ENCODE data around the gene ZBTB42. TPM values are rescaled to one million over a fixed set of nuclear protein-coding genes. Genes with fewer than 3 reads are reported as not detected.
A peak's percentile ranks its signal among the peaks of the same experiment; 100 is the strongest.

ZBTB42 gene
- total RNA-seq, 1 experiment from 2014 or later: 16.5 TPM

GRCh38 chr14:104770072-104770579 lies 30.8 kb upstream of the ZBTB42 start:
- intact Hi-C loops (cut with micrococcal nuclease; ENCODE audit: unreplicated experiment): no loop called here
- H3K4me3 ChIP-seq (ENCODE audit: low read depth in 2 of 2, low read length in 2 of 2): no peak overlapping the region
- ATAC-seq (no peak), DNase-seq (ENCODE audit: low read depth, low spot score) (no peak)
- H3K9me3 ChIP-seq (ENCODE audit: control insufficient read depth, insufficient read depth, low read depth, low read length): no peaks in the 10 kb centered on the region
- BruUV-seq (replicated peaks): no TSS peak
- in situ Hi-C loops (cut with HindIII; ENCODE audit: low pct_unique_long_range_greater_than_20kb, low sequenced_read_pairs): no loop called here
- H3K4me1 ChIP-seq (ENCODE audit: control insufficient read depth, insufficient read depth, low read length): peaks cover 18% of the 10 kb centered on the region
- TF ChIP-seq REST (IDR thresholded peaks at IDR 0.05; ENCODE audit: insufficient read depth in 1 of 2, low read depth in 2 of 2, low read length in 1 of 2) (no peak), SIN3A (IDR thresholded peaks at IDR 0.05; ENCODE audit: borderline replicate concordance, insufficient read depth, low read depth, low read length) (no peak), POLR2AphosphoS5 (IDR thresholded peaks at IDR 0.05; ENCODE audit: low read depth, low read length) (no peak), CTCF (IDR thresholded peaks at IDR 0.05) (no peak), TCF7L2 (IDR thresholded peaks at IDR 0.05; ENCODE audit: low read depth, low read length) (no peak)
- CTCF ChIA-PET: interaction anchor here (0.7 to 1.1 kb wide), 2 partner anchors 10 to 50 kb away, joined by 3 read pairs; no protein-coding TSS in a partner anchor
- H3K27me3 ChIP-seq (ENCODE audit: control insufficient read depth, insufficient read depth, low read length): no peaks in the 10 kb centered on the region
- no peak overlapping the region for H3K27ac ChIP-seq (ENCODE audit: low read length)
- POLR2A ChIA-PET: interaction anchor here (0.8 kb wide), 1 partner anchor 118 kb away, joined by 3 read pairs; no protein-coding TSS in a partner anchor
- no peaks in the 10 kb centered on the region; the same call in 1 of the 2 replicates for H3K36me3 ChIP-seq (ENCODE audit: control insufficient read depth, insufficient read depth, low read length)

- Histone ChIP-seq H3K9me3 (ENCODE audit: control insufficient read depth, insufficient read depth, low read depth, low read length) (no peaks in the 10 kb centered on the region), H3K36me3 (ENCODE audit: control insufficient read depth, insufficient read depth, low read length) (no peaks in the 10 kb centered on the region; the same call in 1 of the 2 replicates), H3K4me3 (ENCODE audit: low read depth in 2 of 2, low read length in 2 of 2) (no peak overlapping the region), H3K27me3 (ENCODE audit: control insufficient read depth, insufficient read depth, low read length) (no peaks in the 10 kb centered on the region), H3K27ac (ENCODE audit: low read length) (no peak overlapping the region), H3K4me1 (ENCODE audit: control insufficient read depth, insufficient read depth, low read length) (peaks cover 18% of the 10 kb centered on the region)
- no TSS peak for BruUV-seq (replicated peaks)
- in situ Hi-C loops (cut with HindIII; ENCODE audit: low pct_unique_long_range_greater_than_20kb, low sequenced_read_pairs): no loop called here
- peak; percentile 79 for TF ChIP-seq CTCF (IDR thresholded peaks at IDR 0.05)
- TF ChIP-seq TCF7L2 (IDR thresholded peaks at IDR 0.05; ENCODE audit: low read depth, low read length): no peak
- DNase-seq (ENCODE audit: low read depth, low spot score) (peak; percentile 4), ATAC-seq (no peak)
- ChIA-PET POLR2A (interaction anchor here (0.8 kb wide), 1 partner anchor 118 kb away, joined by 3 read pairs; no protein-coding TSS in a partner anchor), CTCF (interaction anchor here (1.1 kb wide), 1 partner anchor 9 kb away, joined by 3 read pairs; no protein-coding TSS in a partner anchor)
- intact Hi-C loops (cut with micrococcal nuclease; ENCODE audit: unreplicated experiment): no loop called here
Observed at GRCh38 chr14:104770851-104771272, 30.0 kb upstream of the ZBTB42 start.
